Stimulated activated CD4-positive, alpha-beta T cell treated with anti-CD3 and anti-CD28 coated beads, Interleukin-1b, Interleukin-23, amount 100 ng/mL, for 4 hours (primary cell): ENCODE measurements around the gene CCND3.
"Not testable (repeated sequence)": the region's sequence is repeated elsewhere in the genome, so short reads cannot be mapped to it uniquely, and the experiment has no call there.

Experiments used
- DNase-seq, 2 donors: peaks; one replicate each; pipeline ENCODE4 v3.0.0-alpha.2; 2020; ENCODE audit warnings: low read depth in 2 of 2

The CCND3 gene

GRCh38 chr6:41947581-41948220 is 6.1 kb upstream of the CCND3 start:
- DNase-seq, result no peak

GRCh38 chr6:41943456-41943855 is 1.8 kb upstream of the CCND3 start:
- no peak for DNase-seq

DNA sequence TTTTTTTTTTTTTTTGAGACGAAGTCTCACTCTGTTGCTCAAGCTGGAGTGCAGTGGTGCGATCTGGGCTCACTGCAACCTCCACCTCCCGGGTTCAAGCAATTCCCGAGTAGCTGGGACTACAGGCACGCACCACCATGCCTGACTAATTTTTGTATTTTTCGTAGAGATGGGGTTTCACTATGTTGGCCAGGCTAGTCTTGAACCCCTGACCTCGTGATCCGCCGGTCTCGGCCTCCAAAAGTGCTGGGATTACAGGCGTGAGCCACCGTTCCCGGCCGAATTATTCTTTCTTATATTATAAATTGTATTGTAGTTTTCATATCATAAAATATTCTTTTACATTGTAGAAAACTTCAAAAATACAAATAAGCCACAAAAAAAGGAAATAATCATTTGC is 1.3 kb upstream of the CCND3 start:
- not testable (repeated sequence) for DNase-seq

GRCh38 chr6:41942067-41942851 is 651 bp upstream of the CCND3 start:
- DNase-seq, result no peak

- peak in 1 of 2 donors; percentile 49 for DNase-seq
Measured at GRCh38 chr6:41940759-41941279, 789 bp downstream of the CCND3 start.

DNA sequence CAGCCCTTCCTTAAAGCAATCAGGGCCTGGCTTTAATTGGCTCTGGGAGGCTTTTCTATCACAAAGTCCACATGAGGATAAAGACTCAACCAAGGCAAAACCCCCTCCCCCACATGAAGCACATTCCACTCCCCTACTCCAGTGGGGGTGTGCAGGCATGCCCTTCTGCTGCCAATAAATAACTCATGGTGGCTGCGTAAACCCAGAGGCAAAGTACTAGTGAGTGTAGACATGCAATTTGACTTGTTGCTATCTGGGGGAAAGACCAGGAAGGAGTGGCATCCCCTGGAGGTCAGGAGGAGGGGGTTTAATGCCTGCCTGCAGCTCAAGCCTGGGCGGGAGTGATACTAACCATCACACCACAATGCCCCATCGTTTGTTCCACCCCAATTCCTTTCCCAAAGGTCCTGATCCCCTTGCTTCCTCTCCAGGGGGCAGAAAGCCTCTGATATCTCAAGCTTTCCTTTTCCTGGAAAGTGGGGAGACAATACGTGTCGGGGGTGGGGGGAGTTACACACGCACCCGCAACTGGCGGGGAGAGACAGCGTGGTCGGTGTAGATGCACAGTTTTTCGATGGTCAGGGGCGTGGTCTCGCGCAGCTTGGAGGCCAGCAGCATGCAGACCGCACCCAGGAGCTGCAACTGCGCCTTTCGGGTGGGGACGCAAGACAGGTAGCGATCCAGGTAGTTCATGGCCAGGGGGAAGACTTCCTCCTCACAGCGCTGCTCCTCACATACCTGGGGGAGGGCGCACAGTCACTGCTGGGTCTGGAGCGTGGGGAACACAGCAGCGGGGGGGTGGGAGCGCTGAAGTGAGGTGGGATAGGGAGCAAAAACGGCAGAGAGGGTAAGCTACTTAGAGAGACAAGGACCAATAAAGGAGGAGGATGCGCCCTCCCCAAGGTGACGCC is 1.5 kb downstream of the CCND3 start:
- DNase-seq, result no peak

- DNase-seq, result no peak
Measured at GRCh38 chr6:41939176-41939847, 2.3 kb downstream of the CCND3 start.

DNA sequence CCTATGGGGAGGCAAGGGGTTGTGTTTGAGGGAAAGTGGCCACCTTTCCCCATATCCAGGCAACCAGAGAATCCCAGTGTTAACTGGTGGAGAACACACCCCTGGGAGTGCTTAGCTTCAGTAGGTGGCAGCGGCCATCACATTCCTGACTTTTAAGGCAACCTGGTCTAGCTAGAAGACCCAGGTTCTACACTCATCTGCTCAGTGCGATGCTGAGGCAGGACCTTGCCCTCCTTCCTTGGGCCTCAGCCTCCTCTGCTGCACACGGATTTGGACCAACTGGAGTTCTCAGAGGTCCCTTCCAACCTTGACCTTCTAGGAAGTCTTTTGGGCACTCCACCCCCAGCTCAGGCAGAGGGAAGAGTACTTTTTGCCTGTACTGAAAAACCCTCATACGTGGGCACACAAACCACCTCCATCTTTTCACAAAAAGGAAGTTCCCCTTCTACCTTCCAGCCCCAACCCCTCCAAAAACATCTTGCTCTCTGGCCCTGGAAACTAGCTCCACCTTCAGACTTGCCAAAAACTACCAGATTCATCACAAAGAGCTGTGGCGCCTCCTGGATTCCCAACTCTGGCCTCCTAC is 2.9 kb downstream of the CCND3 start:
- no peak for DNase-seq

DNA sequence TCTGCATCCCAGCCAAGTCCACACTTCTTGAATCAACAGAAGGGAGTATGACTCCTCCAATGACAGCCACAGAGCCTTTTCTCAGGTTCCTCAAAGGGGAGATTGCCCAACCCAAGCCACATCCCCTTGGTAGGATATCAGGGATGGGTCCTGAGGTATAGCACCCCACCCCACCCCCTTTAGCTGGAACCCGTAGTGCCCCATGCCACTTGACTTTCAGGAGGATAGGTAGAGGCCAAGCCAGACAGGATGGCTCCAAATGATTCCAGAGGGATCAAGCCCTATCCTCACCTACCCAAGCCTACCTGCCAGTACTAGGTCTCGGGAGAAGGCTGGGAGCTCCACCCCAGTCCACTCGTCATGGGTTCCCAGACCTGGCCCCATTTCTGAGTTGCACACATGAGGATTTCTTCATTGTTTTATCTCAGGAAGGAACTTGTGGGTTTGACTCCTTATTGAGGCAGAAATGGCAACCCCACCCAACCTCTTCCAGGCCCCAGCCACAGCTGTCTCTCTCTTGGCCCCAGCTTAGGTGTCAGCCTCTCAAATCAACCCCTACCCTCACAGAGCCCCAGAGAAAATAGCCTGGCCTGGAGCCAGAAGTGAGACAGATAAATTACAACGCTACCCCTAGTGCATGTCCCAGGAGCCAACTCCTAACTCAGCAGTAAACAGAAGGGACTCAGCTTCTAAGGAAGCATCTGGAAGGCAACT is 3.6 kb downstream of the CCND3 start:
- DNase-seq, result no peak

GRCh38 chr6:41937472-41937860 is 4.1 kb downstream of the CCND3 start:
- DNase-seq, result no peak

- peak in 1 of 2 donors; percentile 50 for DNase-seq
Measured at GRCh38 chr6:41936073-41936837, 5.4 kb downstream of the CCND3 start.

- DNase-seq, result no peak
Measured at GRCh38 chr6:41935685-41936072, 5.9 kb downstream of the CCND3 start.

GRCh38 chr6:41935193-41935574 is 6.4 kb downstream of the CCND3 start:
- no peak for DNase-seq

- no peak for DNase-seq
Measured at GRCh38 chr6:41934278-41935192, 7.1 kb downstream of the CCND3 start.

- DNase-seq, result no peak
Measured at GRCh38 chr6:41932378-41932777, 9.2 kb downstream of the CCND3 start.

GRCh38 chr6:41931792-41932191 is 9.8 kb downstream of the CCND3 start:
- DNase-seq, result no peak

DNA sequence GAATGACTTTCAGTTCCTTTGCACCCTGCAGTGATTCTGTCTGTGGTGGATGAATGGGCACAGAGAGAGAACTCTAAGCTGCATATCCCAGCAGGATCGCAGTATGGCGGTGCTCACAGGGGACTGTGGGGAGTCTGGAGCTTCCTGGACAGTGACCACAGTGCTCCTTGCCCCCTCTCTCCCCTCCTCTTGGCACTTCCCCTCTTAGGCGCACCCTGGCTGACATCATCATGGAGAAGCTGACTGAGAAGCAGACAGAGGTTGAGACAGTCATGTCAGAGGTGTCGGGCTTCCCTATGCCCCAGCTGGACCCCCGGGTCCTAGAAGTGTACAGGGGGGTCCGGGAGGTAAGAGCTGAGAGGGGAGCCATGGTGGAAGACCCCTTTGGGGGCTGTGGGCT is 11.7 kb downstream of the CCND3 start:
- no peak for DNase-seq

DNA sequence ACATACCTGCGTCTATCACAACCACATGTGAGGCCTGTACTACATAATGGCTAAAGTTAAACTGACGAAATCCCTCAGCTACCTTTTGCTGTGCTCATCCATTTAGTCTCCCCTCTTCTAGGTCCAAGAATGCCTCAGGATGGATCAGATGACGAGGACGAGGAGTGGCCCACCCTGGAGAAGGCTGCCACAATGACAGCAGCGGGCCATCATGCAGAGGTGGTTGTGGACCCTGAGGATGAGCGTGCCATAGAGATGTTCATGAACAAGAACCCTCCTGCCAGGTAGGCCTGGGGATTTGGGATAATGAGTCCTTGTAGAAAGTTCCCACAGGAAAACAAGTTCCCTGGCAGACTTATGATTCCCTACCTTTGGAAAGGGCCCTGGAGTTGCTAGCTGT is 14.4 kb downstream of the CCND3 start:
- no peak for DNase-seq

DNA sequence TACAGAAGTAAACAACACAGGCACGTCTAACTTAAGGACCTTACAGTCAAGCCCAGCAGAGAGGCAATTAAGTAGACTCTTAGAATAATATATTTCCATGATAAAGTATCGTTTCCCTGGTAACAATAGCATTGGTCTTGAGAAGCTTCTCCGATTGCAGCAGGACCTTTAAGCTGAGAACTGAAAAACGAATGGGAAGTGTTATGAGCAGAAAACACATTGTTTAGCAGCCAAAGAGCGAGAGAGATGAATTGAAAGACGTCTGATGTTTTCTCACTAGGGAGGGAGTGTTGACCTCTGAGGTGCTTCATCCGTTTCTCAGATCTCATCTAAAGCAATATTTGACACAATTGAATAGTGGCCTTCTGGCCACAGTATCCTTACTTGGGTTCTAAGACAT is 19.5 kb downstream of the CCND3 start:
- no peak for DNase-seq
